Measurements from ENCODE around the gene USP34.
A peak's percentile ranks its signal among the peaks of the same experiment; 100 is the strongest.

USP34 gene

GRCh38 chr2:61368687-61369665, 101.9 kb downstream of the USP34 start:
- H2AFZ ChIP-seq (ENCODE audit: low read length): no peak overlapping the region
- no peak overlapping the region for H3K27ac ChIP-seq (ENCODE audit: low read length)
- no peaks in the 10 kb centered on the region for H3K27me3 ChIP-seq (replicated peaks; ENCODE audit: insufficient read depth, low read length)
- H3K79me2 ChIP-seq (ENCODE audit: low read length): peaks cover 6% of the 10 kb centered on the region; the same call in 1 of the 2 replicates
- H4K20me1 ChIP-seq (ENCODE audit: insufficient read depth, low read length): no peaks in the 10 kb centered on the region
- no peak overlapping the region for H3K4me2 ChIP-seq (ENCODE audit: low read depth, low read length)
- H3K4me1 ChIP-seq (ENCODE audit: low read length): 0 out of 2 replicates have a peak, but pooled peaks cover 3% of the 10 kb centered on the region
- H3K4me3 ChIP-seq (ENCODE audit: low read length): no peak overlapping the region
- DNase-seq: peak; percentile 6
- no peaks in the 10 kb centered on the region; the same call in 1 of the 2 replicates for H3K36me3 ChIP-seq (replicated peaks; ENCODE audit: insufficient read depth, low read length)
- H3K9ac ChIP-seq (ENCODE audit: low read length): no peak overlapping the region
- no peaks in the 10 kb centered on the region for H3K9me2 ChIP-seq (replicated peaks; ENCODE audit: insufficient read depth, low read length)
- no peaks in the 10 kb centered on the region for H3F3A ChIP-seq (ENCODE audit: insufficient read depth, low read length)
- TF ChIP-seq, protein P1, sequence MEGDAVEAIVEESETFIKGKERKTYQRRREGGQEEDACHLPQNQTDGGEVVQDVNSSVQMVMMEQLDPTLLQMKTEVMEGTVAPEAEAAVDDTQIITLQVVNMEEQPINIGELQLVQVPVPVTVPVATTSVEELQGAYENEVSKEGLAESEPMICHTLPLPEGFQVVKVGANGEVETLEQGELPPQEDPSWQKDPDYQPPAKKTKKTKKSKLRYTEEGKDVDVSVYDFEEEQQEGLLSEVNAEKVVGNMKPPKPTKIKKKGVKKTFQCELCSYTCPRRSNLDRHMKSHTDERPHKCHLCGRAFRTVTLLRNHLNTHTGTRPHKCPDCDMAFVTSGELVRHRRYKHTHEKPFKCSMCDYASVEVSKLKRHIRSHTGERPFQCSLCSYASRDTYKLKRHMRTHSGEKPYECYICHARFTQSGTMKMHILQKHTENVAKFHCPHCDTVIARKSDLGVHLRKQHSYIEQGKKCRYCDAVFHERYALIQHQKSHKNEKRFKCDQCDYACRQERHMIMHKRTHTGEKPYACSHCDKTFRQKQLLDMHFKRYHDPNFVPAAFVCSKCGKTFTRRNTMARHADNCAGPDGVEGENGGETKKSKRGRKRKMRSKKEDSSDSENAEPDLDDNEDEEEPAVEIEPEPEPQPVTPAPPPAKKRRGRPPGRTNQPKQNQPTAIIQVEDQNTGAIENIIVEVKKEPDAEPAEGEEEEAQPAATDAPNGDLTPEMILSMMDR (IDR thresholded peaks at IDR 0.05; ENCODE audit: low read length): no peak
- TF ChIP-seq EZH2 (optimal IDR thresholded peaks at IDR 0.05; ENCODE audit: low read depth, low read length): no peak
- no peak for TF ChIP-seq EZH2phosphoT487 (IDR thresholded peaks at IDR 0.05; ENCODE audit: low read length)
- no peaks in the 10 kb centered on the region for H3K9me3 ChIP-seq (replicated peaks; ENCODE audit: insufficient read depth, low read length)

GRCh38 chr2:61367177-61367576, 103.7 kb downstream of the USP34 start:
- no peak overlapping the region for H3K27ac ChIP-seq (ENCODE audit: low read length)
- H3K9me3 ChIP-seq (replicated peaks; ENCODE audit: insufficient read depth, low read length): no peaks in the 10 kb centered on the region
- H3K9me2 ChIP-seq (replicated peaks; ENCODE audit: insufficient read depth, low read length): no peaks in the 10 kb centered on the region
- H3F3A ChIP-seq (ENCODE audit: insufficient read depth, low read length): no peaks in the 10 kb centered on the region
- H3K9ac ChIP-seq (ENCODE audit: low read length): no peak overlapping the region
- H3K79me2 ChIP-seq (ENCODE audit: low read length): peaks cover 16% of the 10 kb centered on the region
- H3K4me1 ChIP-seq (ENCODE audit: low read length): 0 out of 2 replicates have a peak, but pooled peaks cover 3% of the 10 kb centered on the region
- no peak overlapping the region for H3K4me3 ChIP-seq (ENCODE audit: low read length)
- TF ChIP-seq EZH2phosphoT487 (IDR thresholded peaks at IDR 0.05; ENCODE audit: low read length) (no peak), EZH2 (optimal IDR thresholded peaks at IDR 0.05; ENCODE audit: low read depth, low read length) (no peak)
- TF ChIP-seq, protein P1 (IDR thresholded peaks at IDR 0.05; ENCODE audit: low read length): no peak
- H3K36me3 ChIP-seq (replicated peaks; ENCODE audit: insufficient read depth, low read length): no peaks in the 10 kb centered on the region; the same call in 1 of the 2 replicates
- no peak overlapping the region for H3K4me2 ChIP-seq (ENCODE audit: low read depth, low read length)
- no peak overlapping the region for H2AFZ ChIP-seq (ENCODE audit: low read length)
- no peak for DNase-seq
- no peaks in the 10 kb centered on the region for H3K27me3 ChIP-seq (replicated peaks; ENCODE audit: insufficient read depth, low read length)
- no peaks in the 10 kb centered on the region for H4K20me1 ChIP-seq (ENCODE audit: insufficient read depth, low read length)

GRCh38 chr2:61363580-61363979, 107.3 kb downstream of the USP34 start:
- DNase-seq: no peak
- no peak overlapping the region for H3K4me2 ChIP-seq (ENCODE audit: low read depth, low read length)
- no peaks in the 10 kb centered on the region for H3K9me3 ChIP-seq (replicated peaks; ENCODE audit: insufficient read depth, low read length)
- no peaks in the 10 kb centered on the region for H3K4me1 ChIP-seq (ENCODE audit: low read length)
- no peaks in the 10 kb centered on the region for H4K20me1 ChIP-seq (ENCODE audit: insufficient read depth, low read length)
- H3K27me3 ChIP-seq (replicated peaks; ENCODE audit: insufficient read depth, low read length): no peaks in the 10 kb centered on the region
- H3K27ac ChIP-seq (ENCODE audit: low read length): no peak overlapping the region
- TF ChIP-seq EZH2phosphoT487 (IDR thresholded peaks at IDR 0.05; ENCODE audit: low read length) (no peak), EZH2 (optimal IDR thresholded peaks at IDR 0.05; ENCODE audit: low read depth, low read length) (no peak)
- TF ChIP-seq, protein P1 (IDR thresholded peaks at IDR 0.05; ENCODE audit: low read length): no peak
- H3K9ac ChIP-seq (ENCODE audit: low read length): no peak overlapping the region
- H3K79me2 ChIP-seq (ENCODE audit: low read length): peaks cover 29% of the 10 kb centered on the region
- no peak overlapping the region for H2AFZ ChIP-seq (ENCODE audit: low read length)
- no peak overlapping the region for H3K4me3 ChIP-seq (ENCODE audit: low read length)
- no peaks in the 10 kb centered on the region for H3F3A ChIP-seq (ENCODE audit: insufficient read depth, low read length)
- no peaks in the 10 kb centered on the region for H3K36me3 ChIP-seq (replicated peaks; ENCODE audit: insufficient read depth, low read length)
- no peaks in the 10 kb centered on the region for H3K9me2 ChIP-seq (replicated peaks; ENCODE audit: insufficient read depth, low read length)

Measured in MM.1S (cell line).